GM15510 (cell line): Measurements from ENCODE around the gene SLC22A25.

Experiments used
- POLR2A ChIP-seq: IDR thresholded peaks from 3 replicates; pipeline ENCODE4 v1.6.1; 2011; ENCODE audit warnings: borderline replicate concordance; ENCODE audit not compliant: insufficient read length; ENCODE audit errors: extremely low read depth

The SLC22A25 gene

DNA sequence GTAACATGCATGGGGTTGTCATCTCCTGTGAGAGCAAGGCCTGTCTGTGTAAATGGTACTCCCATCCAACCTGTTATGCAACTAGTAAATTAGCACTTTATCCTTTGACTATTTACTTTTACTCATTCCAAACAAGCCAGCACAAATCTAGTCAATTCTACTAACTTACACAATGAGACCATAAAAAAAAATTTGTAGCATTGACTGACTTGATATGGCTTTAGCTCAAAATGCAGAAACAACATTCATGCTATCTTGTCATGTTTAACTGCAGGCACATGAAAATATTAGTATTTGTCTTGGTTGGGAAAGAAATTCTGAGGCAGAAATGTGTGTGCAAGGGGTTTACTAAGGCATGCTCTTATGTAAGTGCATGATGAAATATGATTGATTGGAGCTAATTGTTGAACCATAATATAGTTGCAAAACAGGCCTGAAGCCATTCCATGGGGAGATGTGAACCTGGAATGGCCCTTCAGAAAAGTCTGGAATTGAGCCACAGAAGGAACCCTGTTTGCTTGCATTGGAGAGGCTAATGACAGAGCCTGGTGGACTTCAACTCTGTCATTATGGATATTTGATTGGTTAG, 2.5 kb downstream of the SLC22A25 start:
- TF ChIP-seq POLR2A: no peak

DNA sequence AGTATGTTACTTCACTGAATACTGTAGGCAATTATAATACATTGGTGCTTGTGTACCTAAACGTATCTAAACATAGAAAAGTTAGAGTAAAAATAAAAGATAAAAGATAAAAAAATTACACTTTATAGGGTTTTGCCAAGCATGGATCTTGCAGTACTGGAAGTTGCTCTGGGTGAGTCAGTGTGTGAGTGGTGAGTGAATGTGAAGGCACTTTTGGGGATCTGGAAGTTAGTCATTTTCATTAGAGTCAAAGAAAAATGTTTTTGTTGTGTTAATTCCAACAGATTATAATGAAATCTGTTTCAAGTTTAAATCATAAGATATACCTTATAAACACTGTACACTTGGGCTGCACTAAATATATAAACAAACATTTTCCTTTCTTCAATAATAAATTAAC, 3.3 kb downstream of the SLC22A25 start:
- no peak for TF ChIP-seq POLR2A

DNA sequence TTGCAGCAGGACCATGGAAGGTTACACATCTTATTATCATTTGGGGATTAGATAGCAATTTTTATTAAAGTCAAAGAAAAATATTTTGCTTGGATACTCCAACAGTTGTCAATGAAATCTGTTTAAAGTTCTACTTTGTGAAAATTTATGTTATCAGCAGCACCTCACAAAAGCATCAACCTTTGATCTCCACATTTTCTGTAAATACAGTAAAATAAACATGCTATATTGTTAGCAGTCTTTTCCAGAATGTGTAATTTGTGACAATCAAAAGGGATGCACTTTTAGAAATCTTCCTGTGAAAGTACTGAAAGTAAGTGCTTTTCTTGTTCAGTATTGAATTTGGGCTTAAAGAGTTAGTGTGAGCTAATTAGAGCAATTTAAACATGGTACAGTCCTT, 4.1 kb downstream of the SLC22A25 start:
- no peak for TF ChIP-seq POLR2A

DNA sequence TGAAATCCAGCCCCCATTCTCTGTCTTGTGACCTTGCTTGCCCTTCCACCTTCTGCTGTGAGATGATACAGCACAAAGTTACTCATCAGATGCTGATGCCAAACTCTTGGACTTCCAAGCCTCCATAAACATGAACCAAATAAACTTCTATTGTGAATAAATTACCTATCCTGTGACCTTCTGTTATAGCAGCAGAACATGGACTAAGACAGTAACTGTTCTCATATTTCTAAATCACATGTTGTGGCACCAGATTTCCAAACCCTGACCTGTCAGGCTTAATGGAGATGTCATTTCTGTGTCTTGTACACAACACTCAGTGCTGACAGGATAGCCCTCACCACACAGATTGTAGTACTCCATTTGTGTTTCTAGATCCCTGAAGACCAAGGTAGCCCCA, 6.0 kb downstream of the SLC22A25 start:
- TF ChIP-seq POLR2A: no peak

DNA sequence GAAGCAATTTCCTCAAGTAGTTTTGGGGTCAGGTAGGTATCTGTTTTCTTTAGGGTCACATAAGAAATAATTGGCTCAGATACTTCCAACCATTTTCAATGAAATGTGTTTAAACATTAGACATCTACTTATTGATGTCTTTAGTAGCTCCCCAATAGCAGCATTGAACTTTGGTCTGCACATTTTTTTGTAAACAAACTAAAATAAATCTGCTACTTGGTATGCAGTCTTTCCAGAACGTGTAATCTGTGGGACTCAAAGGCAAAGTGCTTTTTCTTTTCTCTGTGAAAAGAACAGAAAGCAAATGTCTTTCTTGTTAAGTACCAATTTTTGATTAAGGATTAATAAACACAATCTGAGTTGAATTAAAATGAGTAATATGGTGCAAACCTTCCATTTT, 13.6 kb downstream of the SLC22A25 start:
- TF ChIP-seq POLR2A: no peak

DNA sequence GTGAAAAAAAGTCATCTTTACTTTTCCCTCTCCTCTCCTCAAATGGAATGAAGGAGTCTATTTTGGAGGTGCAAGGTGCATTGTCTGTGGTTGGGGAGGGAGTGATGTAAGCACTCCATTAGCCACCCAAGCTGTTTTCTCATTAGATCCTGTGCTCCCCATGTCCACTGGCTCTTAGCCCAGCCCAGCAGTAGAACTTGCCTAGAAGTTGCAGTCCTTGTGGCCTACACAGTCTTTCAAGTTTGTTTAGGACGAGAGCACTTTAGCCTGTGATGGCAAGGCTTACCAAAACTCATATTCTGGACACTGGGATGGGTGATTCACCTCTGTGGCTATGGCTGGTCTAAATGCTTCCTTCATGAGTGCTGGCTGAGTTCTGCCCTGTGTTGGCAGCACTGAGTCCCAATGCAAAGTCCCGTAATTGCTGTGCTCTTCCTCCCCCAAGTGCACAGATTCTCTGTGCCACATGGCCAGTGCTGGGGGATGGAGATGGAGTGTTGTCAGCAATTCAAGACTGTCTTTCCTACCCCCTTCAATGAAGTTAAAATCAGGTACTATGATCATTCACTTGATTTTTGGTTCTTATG, 15.8 kb downstream of the SLC22A25 start:
- no peak for TF ChIP-seq POLR2A

DNA sequence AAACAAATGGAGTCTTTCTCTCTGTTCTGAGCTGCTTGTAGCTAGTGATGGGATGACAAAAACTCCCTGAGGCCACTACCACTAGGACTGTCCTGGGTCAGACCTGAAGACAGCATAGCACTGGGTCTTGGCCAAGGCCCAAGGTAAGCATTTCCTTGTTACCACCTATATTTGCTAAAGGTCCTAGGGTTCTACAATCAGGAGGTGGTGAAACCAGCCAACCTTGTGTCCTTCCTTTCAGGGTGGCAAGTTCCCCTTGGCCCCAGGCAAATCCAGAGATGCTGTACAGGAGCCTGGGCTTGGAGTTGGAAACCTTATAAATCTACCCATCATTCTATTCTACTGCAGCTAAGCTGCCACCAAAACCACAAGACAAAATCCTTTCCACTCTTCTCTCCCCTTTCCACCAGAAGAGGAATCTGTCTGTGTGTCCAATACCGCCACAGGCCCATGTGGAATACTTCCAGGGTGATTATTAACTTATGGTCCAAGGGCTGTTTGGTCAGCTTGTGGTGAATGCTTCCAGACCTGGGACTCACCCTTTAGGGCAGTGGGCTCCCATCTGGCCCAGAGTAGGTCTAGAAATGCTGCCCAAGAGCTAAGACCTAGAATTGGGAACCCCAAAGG, 16.8 kb downstream of the SLC22A25 start:
- no peak for TF ChIP-seq POLR2A

DNA sequence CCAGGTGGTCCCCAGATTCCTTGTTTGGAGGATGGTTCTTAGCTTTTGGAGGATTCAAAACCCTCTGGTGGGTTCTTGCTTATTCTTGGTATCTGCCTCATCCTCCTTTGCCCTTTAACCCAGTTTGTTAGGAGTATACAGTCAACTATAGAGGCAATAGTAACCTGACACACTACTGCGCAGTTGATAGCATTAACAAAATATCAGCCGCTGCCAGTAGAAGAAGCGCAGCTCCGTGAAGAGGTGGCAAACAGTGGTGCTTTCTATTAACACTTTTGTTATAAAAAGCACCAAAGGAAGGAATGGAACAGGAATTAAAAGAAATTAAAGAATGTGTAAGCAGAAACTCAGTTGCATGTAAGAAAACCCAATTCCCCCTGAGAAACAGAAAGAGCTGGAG, 29.3 kb downstream of the SLC22A25 start:
- TF ChIP-seq POLR2A: no peak

DNA sequence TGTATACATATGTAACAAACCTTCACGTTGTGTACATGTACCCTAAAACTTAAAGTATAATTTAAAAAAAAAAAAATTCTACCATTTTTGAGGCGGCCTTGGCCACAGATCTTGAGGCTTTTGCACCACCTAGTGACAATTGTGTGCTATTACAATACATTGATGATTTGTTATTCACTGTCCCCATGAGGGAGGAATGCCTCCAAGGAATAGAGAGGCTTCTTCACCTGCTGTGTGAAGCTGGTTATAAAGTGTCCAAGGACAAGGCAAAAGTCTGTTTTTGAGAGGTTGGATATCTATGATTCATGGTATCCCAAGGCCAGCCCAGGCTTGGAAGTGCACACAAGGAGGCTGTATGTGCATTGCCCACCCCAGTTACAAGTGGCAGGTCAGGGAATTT, 30.7 kb downstream of the SLC22A25 start:
- no peak for TF ChIP-seq POLR2A

DNA sequence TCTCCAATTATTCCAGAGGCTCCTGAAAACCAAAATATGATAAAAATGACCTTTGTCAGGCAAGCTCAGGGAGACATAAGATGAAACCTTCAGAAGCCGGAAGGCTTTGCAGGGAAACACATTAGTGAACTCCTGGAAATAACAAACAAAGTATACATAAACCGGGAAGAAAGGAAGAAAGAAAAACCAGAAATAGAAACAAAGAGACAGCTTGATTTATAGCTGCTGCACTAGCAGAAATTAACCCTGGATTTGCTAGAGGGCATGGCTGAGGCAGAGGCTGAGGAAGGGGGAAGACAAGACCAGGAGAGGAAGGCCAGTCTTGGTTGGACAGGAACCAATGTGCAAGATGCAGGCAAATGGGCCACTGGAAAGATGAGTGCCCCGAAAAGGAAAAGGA, 33.3 kb downstream of the SLC22A25 start:
- no peak for TF ChIP-seq POLR2A
